ENCODE data around the gene TCF4. TPM values are rescaled to one million over a fixed set of nuclear protein-coding genes. Genes with fewer than 3 reads are reported as not detected.

TCF4 gene
- total RNA-seq, 1 experiment from 2014 or later = 93.7 TPM

DNA sequence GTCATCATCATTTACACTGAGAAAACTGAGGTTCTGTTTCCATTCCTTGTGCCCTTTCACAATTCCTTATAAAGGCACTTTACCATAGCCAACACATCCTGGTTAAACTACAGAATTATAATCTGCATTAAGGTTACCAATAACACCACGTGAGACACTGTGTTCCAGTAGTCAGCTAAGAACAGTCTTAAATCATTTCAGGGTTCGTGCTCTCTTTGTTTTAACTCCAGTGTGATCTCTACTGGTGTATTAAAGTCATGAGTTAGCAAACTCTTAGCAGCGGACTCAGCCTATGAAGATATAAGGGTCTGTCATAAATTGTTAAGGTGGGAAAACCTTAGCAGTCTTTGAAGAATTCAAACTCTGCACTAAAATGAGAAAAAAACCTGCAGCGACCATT lies 53.0 kb downstream of the TCF4 start:
- POLR2A ChIA-PET = no interaction called here
- BruUV-seq (replicated peaks) = no TSS peak
- Mint-ChIP-seq H3K27ac (ENCODE audit: unreplicated experiment) (no peak overlapping the region), H3K4me1 (ENCODE audit: low read depth, unreplicated experiment) (peaks cover 15% of the 10 kb centered on the region), H3K36me3 (ENCODE audit: insufficient read depth, unreplicated experiment) (no peaks in the 10 kb centered on the region), H3K27me3 (ENCODE audit: insufficient read depth, unreplicated experiment) (no peaks in the 10 kb centered on the region), H3K9me3 (ENCODE audit: unreplicated experiment) (no peaks in the 10 kb centered on the region), H3K4me3 (ENCODE audit: unreplicated experiment) (no peak overlapping the region)
- intact Hi-C loops (cut with micrococcal nuclease; ENCODE audit: unreplicated experiment) = no loop called here
- no peak overlapping the region for H3K4me3 ChIP-seq (ENCODE audit: low read depth, low read length)
- CTCF ChIA-PET = no interaction called here
- TF ChIP-seq, protein P1, sequence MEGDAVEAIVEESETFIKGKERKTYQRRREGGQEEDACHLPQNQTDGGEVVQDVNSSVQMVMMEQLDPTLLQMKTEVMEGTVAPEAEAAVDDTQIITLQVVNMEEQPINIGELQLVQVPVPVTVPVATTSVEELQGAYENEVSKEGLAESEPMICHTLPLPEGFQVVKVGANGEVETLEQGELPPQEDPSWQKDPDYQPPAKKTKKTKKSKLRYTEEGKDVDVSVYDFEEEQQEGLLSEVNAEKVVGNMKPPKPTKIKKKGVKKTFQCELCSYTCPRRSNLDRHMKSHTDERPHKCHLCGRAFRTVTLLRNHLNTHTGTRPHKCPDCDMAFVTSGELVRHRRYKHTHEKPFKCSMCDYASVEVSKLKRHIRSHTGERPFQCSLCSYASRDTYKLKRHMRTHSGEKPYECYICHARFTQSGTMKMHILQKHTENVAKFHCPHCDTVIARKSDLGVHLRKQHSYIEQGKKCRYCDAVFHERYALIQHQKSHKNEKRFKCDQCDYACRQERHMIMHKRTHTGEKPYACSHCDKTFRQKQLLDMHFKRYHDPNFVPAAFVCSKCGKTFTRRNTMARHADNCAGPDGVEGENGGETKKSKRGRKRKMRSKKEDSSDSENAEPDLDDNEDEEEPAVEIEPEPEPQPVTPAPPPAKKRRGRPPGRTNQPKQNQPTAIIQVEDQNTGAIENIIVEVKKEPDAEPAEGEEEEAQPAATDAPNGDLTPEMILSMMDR (IDR thresholded peaks at IDR 0.05; ENCODE audit: insufficient read depth in 1 of 2, low read depth in 1 of 2, low read length in 1 of 2, severe bottlenecking in 1 of 2, unreplicated experiment in 1 of 2) = no peak
- peaks cover 5% of the 10 kb centered on the region for H3K4me1 ChIP-seq
- no peaks in the 10 kb centered on the region for H3K9me3 ChIP-seq
- no peaks in the 10 kb centered on the region for H3K36me3 ChIP-seq (ENCODE audit: control insufficient read depth, insufficient read depth, low read length)
- no peak for DNase-seq
- no peaks in the 10 kb centered on the region for H3K27me3 ChIP-seq (replicated peaks; ENCODE audit: control insufficient read depth, insufficient read depth, low read length)

DNA sequence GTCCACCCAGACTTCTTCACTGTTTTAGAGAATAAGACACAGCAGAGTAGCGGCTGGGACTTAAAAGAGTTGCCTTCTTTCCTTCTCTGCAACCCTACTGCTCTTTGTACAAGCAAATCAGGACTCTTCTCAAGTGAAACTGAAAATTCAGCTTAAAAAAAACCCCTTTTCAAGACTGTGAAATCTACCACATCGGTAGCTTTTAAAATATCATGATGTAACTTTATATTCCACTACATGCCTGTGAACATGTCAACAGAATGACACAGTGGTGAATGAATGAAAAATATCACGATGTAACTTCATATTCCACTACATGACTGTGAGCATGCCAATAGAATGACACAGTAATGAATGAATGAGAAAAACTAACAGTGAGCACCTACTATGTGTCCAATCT lies 53.4 kb downstream of the TCF4 start:
- Mint-ChIP-seq H3K4me3 (ENCODE audit: unreplicated experiment) (no peak overlapping the region), H3K4me1 (ENCODE audit: low read depth, unreplicated experiment) (peaks cover 17% of the 10 kb centered on the region), H3K36me3 (ENCODE audit: insufficient read depth, unreplicated experiment) (no peaks in the 10 kb centered on the region), H3K9me3 (ENCODE audit: unreplicated experiment) (no peaks in the 10 kb centered on the region), H3K27ac (ENCODE audit: unreplicated experiment) (no peak overlapping the region), H3K27me3 (ENCODE audit: insufficient read depth, unreplicated experiment) (no peaks in the 10 kb centered on the region)
- BruUV-seq (replicated peaks) = no TSS peak
- Histone ChIP-seq H3K4me1 (peaks cover 5% of the 10 kb centered on the region), H3K27me3 (replicated peaks; ENCODE audit: control insufficient read depth, insufficient read depth, low read length) (no peaks in the 10 kb centered on the region), H3K36me3 (ENCODE audit: control insufficient read depth, insufficient read depth, low read length) (no peaks in the 10 kb centered on the region), H3K9me3 (no peaks in the 10 kb centered on the region), H3K4me3 (ENCODE audit: low read depth, low read length) (no peak overlapping the region)
- intact Hi-C loops (cut with micrococcal nuclease; ENCODE audit: unreplicated experiment) = no loop called here
- TF ChIP-seq, protein P1 (IDR thresholded peaks at IDR 0.05; ENCODE audit: insufficient read depth in 1 of 2, low read depth in 1 of 2, low read length in 1 of 2, severe bottlenecking in 1 of 2, unreplicated experiment in 1 of 2) = no peak
- ChIA-PET CTCF (no interaction called here), POLR2A (no interaction called here)
- DNase-seq = no peak

DNA sequence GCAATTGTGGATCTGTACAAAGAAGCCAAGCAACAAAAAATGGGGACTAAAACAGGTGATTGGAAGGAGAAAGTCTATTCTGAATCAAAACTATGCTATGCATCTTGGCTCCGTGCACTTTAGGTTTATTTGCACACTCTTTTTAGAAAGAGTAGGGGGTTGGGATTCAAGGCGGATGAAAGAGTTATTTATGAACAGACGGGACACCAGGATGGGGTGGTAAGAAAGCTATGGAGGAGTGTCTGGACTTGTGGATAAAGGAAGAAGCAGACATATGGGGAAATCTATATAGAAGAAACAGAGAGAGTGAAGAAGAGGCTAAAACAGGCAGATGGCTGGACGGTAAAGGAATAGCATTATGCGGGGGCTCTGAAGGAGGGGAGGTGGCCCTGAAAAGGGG lies 57.8 kb downstream of the TCF4 start:
- H3K9me3 ChIP-seq = no peaks in the 10 kb centered on the region
- intact Hi-C loops (cut with micrococcal nuclease; ENCODE audit: unreplicated experiment) = no loop called here
- H3K4me1 Mint-ChIP-seq (ENCODE audit: low read depth, unreplicated experiment) = peaks cover 17% of the 10 kb centered on the region
- H3K27me3 ChIP-seq (replicated peaks; ENCODE audit: control insufficient read depth, insufficient read depth, low read length) = no peaks in the 10 kb centered on the region
- peaks cover 5% of the 10 kb centered on the region for H3K4me1 ChIP-seq
- H3K27ac Mint-ChIP-seq (ENCODE audit: unreplicated experiment) = no peak overlapping the region
- no peak overlapping the region for H3K4me3 ChIP-seq (ENCODE audit: low read depth, low read length)
- H3K36me3 Mint-ChIP-seq (ENCODE audit: insufficient read depth, unreplicated experiment) = no peaks in the 10 kb centered on the region
- no peak for DNase-seq
- TF ChIP-seq, protein P1 (IDR thresholded peaks at IDR 0.05; ENCODE audit: insufficient read depth in 1 of 2, low read depth in 1 of 2, low read length in 1 of 2, severe bottlenecking in 1 of 2, unreplicated experiment in 1 of 2) = no peak
- no peaks in the 10 kb centered on the region for H3K9me3 Mint-ChIP-seq (ENCODE audit: unreplicated experiment)
- no peaks in the 10 kb centered on the region for H3K36me3 ChIP-seq (ENCODE audit: control insufficient read depth, insufficient read depth, low read length)
- H3K27me3 Mint-ChIP-seq (ENCODE audit: insufficient read depth, unreplicated experiment) = no peaks in the 10 kb centered on the region
- CTCF ChIA-PET = no interaction called here
- no TSS peak for BruUV-seq (replicated peaks)
- POLR2A ChIA-PET = no interaction called here
- H3K4me3 Mint-ChIP-seq (ENCODE audit: unreplicated experiment) = no peak overlapping the region

Data from Caco-2 (cell line).